Glomerular visceral epithelial cell (primary cell): ENCODE data around the gene ALKBH5.

Experiments used
- DNase-seq: peaks from one replicate; pipeline ENCODE4 v3.0.0-alpha.2; 2016; ENCODE audit errors: extremely low spot score

Gene ALKBH5

GRCh38 chr17:18158022-18158600 lies 25.5 kb upstream of the ALKBH5 start:
- DNase-seq = peak; percentile 30

GRCh38 chr17:18159551-18160120 lies 24.0 kb upstream of the ALKBH5 start:
- DNase-seq = peak; percentile 30

GRCh38 chr17:18160128-18160856 lies 23.3 kb upstream of the ALKBH5 start:
- DNase-seq = no peak

- DNase-seq = no peak
Observed at GRCh38 chr17:18161207-18162145, 22.2 kb upstream of the ALKBH5 start.

- no peak for DNase-seq
Observed at GRCh38 chr17:18163547-18163946, 20.1 kb upstream of the ALKBH5 start.

- DNase-seq = no peak
Observed at GRCh38 chr17:18166894-18167293, 16.7 kb upstream of the ALKBH5 start.

- no peak for DNase-seq
Observed at GRCh38 chr17:18167421-18167820, 16.2 kb upstream of the ALKBH5 start.

GRCh38 chr17:18172531-18173278 lies 10.9 kb upstream of the ALKBH5 start:
- no peak for DNase-seq

GRCh38 chr17:18173740-18174139 lies 9.9 kb upstream of the ALKBH5 start:
- DNase-seq = no peak

- no peak for DNase-seq
Observed at GRCh38 chr17:18176176-18176575, 7.5 kb upstream of the ALKBH5 start.

GRCh38 chr17:18177133-18177532 lies 6.5 kb upstream of the ALKBH5 start:
- no peak for DNase-seq

- no peak for DNase-seq
Observed at GRCh38 chr17:18177722-18178121, 5.9 kb upstream of the ALKBH5 start.

- DNase-seq = no peak
Observed at GRCh38 chr17:18179196-18179595, 4.4 kb upstream of the ALKBH5 start.

- DNase-seq = no peak
Observed at GRCh38 chr17:18179804-18180203, 3.8 kb upstream of the ALKBH5 start.

- DNase-seq = no peak
Observed at GRCh38 chr17:18181358-18181757, 2.3 kb upstream of the ALKBH5 start.

- no peak for DNase-seq
Observed at GRCh38 chr17:18182110-18182977, 1.3 kb upstream of the ALKBH5 start.

- peak; percentile 88 for DNase-seq
Observed at GRCh38 chr17:18182978-18183333, 672 bp upstream of the ALKBH5 start.

- DNase-seq = peak; percentile 40
Observed at GRCh38 chr17:18184143-18185031, 759 bp downstream of the ALKBH5 start.

- peak; percentile 26 for DNase-seq
Observed at GRCh38 chr17:18185391-18185790, 1.8 kb downstream of the ALKBH5 start.
